Astrocyte (in vitro differentiated cells and primary cell): ENCODE results near the gene CLASRP.

Source experiments
- CTCF ChIP-seq: IDR thresholded peaks from 2 replicates; pipeline ENCODE4 v1.5.1; 2011; ENCODE audit warnings: low read depth, mild to moderate bottlenecking, inconsistent platforms, low read length, moderate library complexity; ENCODE audit not compliant: insufficient read depth
- EZH2 ChIP-seq: IDR thresholded peaks from 2 replicates; pipeline ENCODE4 v1.6.1; 2012; ENCODE audit warnings: mild to moderate bottlenecking, low read length, inconsistent platforms; ENCODE audit not compliant: insufficient read depth

- TF ChIP-seq CTCF: no peak
- TF ChIP-seq EZH2: no peak
Measured at GRCh38 chr19:45074744-45075300, 36.0 kb downstream of the CLASRP start.
